GM21576 (cell line): ENCODE data around the gene HLA-C.
"Not testable (repeated sequence)": the region's sequence is repeated elsewhere in the genome, so short reads cannot be mapped to it uniquely, and the experiment has no call there.

ENCODE experiments used
- ATAC-seq: cut with Tn5 transposase; IDR thresholded peaks from one replicate; pipeline ENCODE4 v1.9.1; 2021; ENCODE audit warnings: mild to moderate bottlenecking, moderate library complexity; ENCODE audit not compliant: unreplicated experiment

The HLA-C gene

DNA sequence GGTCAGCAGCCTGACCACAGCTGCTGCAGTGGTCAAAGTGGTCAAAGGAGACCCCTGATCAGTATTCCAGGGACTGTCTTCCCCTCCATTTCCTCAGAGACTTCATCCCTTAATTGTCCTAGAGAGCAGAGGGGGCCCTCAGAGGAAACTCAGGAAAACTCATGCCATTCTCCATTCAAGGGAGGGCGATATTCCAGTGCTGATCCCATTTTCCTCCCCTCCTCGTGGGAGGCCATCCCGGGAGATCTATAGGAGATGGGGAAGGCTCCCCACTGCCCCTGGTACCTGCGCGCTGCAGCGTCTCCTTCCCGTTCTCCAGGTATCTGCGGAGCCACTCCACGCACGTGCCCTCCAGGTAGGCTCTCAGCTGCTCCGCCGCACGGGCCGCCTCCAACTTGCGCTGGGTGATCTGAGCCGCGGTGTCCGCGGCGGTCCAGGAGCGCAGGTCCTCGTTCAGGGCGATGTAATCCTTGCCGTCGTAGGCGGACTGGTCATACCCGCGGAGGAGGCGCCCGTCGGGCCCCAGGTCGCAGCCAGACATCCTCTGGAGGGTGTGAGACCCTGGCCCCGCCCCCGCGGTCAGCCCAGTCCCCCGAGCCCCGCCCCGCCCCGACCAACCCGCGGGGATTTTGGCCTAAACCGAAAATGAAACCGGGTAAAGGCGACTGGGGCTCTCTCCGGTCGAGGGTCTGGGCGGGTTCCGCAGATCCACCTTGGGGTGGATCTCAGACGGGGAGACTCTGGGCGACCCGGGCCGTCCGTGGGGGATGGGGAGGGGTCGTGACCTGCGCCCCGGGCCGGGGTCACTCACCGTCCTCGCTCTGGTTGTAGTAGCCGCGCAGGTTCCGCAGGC lies 878 bp downstream of the HLA-C start:
- ATAC-seq = no peak

DNA sequence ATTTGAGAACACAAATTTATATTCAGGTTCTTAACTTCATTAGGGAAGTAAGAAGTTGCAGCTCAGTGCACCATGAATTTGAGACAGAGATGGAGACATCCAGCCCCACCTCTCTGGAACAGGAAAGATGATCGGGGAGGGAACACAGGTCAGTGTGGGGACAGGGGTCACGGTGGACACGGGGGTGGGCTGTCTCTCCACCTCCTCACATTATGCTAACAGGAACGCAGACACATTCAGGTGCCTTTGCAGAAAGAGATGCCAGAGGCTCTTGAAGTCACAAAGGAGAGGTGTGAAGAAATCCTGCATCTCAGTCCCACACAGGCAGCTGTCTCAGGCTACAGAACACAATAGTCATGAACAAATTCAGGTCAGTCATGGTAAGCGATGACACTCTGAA lies 3.1 kb downstream of the HLA-C start:
- ATAC-seq = no peak

DNA sequence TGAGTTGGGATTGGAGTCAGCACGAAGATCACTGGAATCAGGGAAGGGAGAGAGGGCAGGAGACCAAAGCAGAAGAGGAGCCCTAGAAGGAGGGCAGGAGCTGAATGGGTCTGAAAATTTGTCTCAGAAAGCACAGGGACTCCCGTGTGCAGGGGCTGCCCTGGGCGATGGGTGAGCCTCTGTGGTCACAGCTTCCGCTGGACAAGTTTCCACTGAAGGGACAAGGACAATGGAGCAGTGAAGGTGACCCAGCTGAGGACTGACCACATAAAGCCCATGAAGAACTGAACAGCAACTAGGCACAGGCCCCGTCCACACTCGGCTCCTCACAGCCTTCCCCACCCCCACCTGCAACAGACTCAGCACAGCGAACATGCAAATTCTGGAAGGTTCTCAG lies 3.5 kb downstream of the HLA-C start:
- no peak for ATAC-seq

DNA sequence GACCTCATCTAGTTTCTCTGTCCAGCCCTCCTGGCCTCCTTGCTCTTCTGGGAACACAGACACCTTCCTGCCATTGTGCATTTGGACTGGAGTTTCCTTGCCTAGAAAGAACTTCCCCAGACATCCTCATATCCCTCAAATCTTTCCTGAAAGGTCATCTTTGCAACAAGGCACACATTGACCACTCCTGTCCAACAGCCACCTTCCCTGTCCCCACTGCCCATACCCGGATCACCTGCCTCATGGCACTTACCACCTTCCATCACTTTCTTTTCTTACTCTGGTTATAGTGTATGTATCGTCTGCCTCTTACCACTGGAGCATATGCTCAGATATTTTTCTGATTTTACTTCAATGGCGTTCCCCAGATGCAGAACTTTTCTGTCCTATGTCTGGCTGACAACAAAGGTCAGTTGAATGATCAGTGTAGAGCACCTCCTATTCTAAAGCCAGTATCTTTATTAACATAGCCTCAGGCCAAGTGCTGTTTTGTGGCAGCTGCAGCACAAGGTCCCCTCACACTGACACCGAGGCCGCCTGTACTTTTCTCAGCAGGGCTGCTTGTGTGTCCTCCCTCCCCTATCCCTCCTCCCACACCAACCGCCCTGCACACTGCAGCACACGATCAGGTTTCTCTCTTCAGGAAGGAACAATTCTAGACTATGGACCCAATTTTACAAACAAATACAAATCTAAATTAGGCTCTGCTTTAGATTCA lies 4.1 kb downstream of the HLA-C start:
- no peak for ATAC-seq

DNA sequence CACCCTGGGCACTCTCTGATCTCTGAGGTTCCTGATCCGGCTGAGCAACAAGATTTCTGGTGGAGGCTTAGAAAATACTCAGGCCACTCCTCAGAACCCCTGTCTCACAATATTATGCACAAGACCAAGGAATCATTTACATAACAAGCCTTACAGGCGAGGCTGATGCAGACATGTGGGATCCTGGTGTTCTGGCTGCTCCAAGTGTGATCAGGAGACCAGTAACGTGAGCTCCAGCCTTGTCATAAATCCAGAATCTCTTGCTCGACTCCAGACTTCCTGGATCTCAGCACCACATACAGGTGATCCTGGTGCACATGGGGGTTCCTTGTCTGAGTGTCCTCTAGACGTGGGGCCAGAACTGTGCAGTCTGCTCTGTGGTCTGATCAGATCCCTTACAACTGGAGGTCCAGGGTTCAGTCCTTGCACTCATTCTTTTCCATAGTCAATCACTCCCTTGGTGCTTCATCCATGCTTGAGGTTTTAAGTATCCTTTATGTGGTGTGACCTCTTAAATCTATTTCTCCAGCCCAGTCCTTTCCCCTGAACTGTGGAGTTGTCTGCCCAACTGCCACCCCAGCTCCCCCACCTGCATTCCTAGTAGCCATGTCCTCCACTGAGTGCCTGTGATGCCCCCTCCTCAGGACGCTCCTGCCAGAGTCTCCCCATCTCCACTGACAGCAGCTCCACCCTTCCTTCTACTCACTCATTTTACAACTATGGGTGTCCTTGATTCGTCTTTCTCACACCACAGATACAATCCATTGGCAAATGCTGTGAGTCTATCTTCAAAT lies 5.1 kb downstream of the HLA-C start:
- no peak for ATAC-seq

DNA sequence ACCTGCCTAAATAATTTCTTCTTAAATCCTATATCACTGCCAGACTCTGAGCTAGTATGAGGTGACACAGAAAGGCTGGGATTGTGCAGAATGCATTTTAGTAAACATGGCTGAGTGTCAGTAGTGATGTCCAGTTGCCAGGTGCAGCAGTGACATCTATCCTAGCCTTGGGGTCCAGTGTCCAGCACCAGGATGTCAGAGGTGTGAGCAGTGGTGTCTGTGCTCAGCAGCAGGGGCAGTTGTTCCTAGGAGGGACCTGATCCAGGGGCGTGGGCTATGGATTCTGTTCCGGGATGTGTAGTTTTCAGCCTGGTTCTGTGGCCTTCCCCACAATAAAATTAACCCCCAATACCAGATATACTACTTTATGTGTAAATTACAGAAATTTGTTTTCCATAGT lies 6.0 kb downstream of the HLA-C start:
- no peak for ATAC-seq

DNA sequence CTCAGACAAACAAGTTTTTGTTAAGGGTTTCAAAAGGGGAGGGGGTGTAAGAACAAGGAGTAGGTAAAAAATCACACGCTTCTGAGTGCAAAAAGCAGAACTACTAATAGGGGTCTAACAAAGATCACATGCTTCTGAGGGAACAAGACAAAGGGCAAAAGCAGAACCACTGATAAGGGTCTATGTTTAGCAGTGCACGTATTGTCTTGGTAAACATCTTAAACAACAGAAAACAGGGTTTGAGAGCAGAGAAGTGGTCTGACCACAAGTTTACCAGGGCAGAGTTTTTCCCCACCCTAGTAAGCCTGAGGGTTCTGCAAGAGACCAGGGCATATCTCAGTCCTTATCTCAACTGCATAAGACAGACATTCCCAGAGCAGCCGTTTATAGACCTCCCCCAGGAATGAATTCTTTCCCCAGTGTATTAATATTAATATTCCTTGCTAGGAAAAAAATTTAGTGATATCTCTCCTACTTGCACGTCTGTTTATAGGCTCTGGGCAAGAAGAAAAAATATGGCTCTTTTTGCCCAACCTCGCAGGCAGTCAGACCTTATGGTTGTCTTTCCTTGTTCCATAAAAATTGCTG lies 8.5 kb downstream of the HLA-C start:
- ATAC-seq = not testable (repeated sequence)

DNA sequence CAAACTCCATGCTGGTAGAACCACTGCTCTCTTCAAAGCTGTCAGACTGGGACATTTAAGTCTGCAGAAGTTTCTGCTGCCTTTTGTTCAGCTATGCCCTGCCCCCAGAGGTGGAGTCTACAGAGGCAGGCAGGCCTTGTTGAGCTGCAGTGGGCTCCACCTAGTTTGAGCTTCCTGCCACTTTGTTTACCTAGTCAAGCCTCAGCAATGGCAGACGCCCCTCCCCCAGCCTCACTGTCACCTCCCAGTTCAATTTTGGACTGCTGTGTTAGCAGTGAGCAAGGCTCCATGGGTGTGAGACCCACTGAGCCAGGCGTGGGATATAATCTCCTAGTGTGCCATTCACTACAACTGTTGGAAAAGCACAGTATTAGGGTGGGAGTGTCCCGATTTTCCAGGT lies 11.9 kb downstream of the HLA-C start:
- not testable (repeated sequence) for ATAC-seq

DNA sequence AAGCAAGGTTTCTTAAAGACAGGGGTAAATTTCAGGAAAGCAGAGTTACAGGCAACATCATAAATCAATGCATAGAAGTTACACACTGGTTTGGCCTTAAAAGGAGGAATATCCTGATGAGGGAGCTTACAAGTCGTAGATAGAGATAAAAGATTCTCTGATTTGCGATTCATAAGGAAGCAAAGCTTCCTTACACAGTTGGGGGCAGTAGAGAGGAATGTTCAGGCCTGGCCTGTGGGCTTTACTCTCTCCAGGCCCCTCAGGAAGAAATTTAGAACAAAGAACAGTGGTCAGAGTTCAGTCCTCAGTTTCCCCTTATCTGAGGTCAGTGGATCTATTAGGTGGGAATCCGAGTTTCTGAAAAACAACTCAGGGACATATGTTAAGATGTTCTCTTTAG lies 19.3 kb downstream of the HLA-C start:
- ATAC-seq = no peak

DNA sequence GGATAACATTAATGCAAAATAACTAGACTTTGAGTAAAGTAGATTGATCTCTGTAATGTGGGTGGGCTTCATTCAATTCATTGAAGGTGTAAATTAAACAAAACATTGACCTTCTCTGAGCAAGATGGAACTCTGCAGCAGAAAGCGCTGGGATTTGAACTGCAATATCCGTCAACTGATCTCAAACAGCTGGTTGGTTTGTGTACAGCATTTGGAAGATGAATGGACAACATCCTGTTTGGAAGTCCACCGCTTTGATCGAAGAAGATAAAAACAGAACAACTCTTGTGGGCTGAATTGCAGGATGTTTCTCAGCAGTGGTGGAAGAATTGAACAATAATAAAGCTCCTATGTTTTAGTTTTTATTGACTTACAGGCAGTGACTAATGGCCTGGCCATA lies 20.6 kb downstream of the HLA-C start:
- no peak for ATAC-seq

DNA sequence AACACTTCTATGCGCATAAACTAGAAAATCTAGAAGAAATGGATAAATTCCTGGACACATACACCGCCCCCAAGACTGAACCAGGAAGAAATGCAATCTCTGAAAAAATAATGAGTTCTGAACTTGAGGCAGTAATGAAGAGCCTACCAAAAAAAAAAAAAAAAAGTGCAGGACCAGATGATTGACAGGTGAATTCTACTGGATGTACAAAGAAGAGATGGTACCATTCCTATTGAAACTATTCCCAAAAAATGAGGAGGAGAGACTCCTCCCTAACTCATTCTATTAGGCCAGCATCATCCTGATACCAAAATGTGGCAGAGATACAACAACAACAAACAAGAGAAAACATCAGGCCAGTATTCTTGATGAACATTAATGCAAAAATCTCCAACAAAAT lies 22.7 kb downstream of the HLA-C start:
- ATAC-seq = no peak

DNA sequence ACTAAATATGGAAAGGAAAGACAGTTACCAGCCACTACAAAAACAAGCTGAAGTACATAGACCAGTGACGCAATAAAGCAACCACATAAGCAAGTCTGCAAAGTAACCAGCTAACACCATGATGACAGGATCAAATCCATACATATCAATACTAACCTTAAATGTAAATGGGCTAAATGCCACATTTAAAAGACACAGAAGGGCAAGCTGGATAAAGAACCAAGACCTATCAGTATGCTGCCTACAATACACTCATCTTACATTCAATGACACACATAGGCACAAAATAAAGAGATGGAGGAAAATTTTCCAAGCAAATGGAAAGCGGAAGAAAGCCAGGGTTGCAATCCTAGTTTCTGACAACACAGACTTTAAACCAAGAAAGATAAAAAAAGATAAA lies 24.1 kb downstream of the HLA-C start:
- no peak for ATAC-seq

DNA sequence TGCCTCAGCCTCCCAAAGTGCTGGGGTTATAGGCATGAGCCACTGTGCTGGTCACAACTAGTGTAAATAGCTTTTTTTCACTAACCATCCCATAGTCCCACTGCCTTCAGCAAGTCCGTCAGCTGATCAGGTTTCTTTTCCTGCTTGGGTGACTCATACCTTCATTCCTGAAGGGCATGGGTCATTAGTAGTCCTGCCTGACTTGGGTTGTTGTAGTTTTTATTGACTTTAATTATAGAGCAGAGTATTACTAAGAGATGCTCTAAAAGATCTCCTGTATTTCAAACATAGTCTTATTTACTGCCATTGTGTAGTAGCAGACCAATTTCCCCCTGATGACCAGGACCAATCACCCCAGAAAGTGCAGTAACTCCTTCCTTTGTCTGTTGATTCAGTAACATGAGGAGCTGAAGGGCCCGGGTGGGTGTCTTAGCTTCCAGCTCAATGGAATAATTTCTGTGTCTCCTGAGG lies 25.8 kb downstream of the HLA-C start:
- ATAC-seq = no peak

DNA sequence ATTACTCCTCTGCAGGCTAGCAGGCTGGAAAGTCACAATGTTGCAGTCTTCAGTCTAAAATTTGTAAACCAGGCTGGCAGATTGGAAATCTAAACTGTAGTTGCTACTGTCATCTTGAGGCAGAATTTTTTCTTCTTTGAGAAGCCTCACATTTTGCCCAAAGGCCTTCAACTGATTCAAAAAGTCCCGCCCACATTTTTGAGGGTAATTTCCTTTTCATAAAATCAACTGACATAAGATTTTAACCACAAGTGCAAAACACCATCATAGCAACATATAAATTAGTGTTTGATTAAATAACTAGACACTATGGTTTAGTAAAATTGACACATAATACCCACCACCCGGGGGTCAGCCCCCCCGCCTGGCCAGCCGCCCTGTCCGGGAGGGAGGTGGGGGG lies 28.4 kb downstream of the HLA-C start:
- ATAC-seq = no peak

DNA sequence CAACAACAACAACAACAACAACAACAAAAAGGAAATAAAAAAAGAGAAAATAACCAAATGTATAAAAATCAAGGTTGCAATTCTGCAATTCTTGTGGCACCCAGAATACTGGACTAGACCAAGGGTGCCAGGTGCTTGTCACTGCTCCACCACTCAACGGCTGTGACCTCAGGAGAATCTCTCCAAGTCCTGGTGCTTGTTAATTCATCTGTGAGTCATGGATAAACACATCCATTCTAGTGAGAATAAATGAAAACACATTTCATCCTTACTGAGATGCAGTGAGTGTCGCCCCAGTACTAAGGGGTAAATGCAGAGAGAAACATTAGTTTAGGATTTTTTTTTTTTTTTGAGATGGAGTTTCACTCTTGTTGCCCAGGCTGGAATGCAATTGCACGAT lies 32.0 kb downstream of the HLA-C start:
- ATAC-seq = no peak

DNA sequence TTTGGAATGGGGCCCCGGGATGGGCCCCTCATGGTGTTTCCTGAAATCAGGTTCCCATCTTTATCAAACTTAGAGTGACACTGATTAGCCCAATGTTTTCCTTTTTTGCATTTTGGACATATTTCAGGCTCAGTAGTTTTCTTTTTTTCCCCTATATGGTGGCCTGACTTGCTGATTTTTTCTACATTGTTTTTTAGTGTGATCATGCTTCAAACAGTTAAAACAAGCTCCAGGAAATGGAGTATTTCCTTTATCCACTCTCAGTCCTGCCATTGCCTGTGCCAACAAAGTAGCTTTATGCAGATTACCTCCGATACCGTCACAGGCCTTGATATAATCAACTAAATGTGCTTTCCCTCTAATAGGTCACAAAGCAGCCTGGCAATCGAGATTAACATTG lies 37.8 kb downstream of the HLA-C start:
- ATAC-seq = not testable (repeated sequence)

DNA sequence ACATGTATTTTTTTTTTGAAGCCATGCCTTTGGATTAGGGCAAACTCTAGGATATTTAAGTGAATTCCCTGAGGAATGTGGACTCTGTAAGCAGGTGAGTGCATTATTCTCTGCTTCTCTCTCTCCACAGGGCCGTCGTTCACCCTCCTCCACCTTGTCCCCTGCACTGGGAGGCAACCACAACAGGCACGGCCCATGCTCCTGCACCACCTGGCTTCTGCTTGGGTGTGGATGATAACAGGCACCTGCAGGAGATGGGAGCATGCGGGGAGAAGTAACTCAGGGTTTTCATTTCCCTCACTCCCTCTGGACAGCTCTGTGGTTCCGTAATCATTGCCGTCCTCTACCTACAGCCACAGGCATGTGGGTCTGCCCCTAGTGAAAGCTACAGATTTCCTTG lies 43.4 kb downstream of the HLA-C start:
- ATAC-seq = no peak

DNA sequence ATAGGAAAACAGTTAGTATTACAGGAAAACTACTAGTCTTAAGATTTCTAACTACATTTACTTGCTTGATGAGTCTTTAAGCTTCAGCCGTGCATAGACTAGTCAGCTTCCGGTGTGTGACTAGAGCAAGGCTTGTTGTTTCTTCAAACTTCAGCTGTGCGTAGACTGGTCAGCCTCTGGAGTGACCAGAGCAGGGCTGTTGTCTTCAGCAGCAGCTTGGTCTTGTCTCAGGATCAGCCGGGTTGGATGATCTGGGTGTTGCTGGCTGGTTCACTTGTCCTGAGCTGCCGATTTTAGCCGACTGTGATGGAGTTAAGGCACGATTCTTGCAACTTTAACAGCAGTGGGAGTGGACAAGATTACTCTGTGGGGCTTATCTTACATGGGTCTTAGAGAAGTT lies 44.7 kb downstream of the HLA-C start:
- no peak for ATAC-seq

DNA sequence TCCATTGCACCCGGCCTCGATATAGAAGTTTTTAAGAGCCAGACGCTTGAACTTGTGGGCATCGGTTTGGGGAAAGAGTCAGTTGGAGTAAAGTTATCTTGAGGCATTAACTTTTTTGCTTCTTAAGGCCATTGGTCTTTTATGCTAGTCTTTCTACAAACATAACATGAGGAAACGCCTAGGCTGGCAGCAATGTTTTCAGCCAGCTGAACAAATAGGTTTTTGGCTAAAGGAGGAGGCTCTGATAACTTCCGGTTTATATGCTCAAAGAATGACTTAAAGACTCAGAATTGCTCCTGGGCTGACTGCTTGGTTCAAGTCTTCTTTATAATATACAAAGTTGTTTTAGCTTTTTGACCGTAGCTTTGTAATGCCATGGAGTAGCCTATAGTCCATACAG lies 46.2 kb downstream of the HLA-C start:
- no peak for ATAC-seq

DNA sequence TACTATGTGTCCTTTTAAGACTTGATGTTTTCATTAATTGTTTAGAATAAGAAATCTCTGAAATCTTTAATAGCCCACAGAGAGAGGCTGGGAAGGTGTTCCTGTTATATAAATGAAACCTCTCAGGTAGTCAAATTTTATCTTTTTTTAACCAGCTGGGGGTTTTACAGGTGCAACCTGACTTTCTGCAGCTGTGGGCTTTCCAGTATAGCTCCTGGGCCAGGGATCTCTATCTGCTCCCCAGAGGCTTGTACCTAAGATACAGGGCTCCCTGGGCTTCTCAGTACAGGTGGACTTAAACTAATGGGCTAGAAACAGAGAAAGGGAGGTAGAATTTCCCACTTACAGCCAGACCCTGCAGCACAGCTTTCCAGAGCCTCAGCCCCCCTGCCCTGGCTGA lies 49.4 kb downstream of the HLA-C start:
- ATAC-seq = no peak
